ENCODE measurements around the gene KIAA1210. TPM values are rescaled to one million over a fixed set of nuclear protein-coding genes. Genes with fewer than 3 reads are reported as not detected.

Gene KIAA1210
- total and polyA plus RNA-seq, 2 of the 4 experiments (the other 2 are of a cell fraction), result not detected

- Histone ChIP-seq H3K4me3 (ENCODE audit: insufficient read depth, low read depth, low read length) (no peak overlapping the region), H2BK20ac (ENCODE audit: low read depth, low read length) (no peak overlapping the region), H3K27ac (ENCODE audit: insufficient read depth, low read length) (no peak overlapping the region), H3K9ac (ENCODE audit: low read depth, low read length) (no peak overlapping the region), H4K5ac (ENCODE audit: low read depth, low read length) (no peak overlapping the region), H2AFZ (replicated peaks; ENCODE audit: low read length, poor library complexity) (no peak overlapping the region), H3K23ac (ENCODE audit: low read depth, low read length) (no peak overlapping the region), H4K91ac (ENCODE audit: insufficient read depth, low read depth, low read length) (no peak overlapping the region), H3K4me1 (ENCODE audit: control insufficient read depth, insufficient read depth, low read length) (no peaks in the 10 kb centered on the region), H3K36me3 (ENCODE audit: control insufficient read depth, insufficient read depth, low read length) (no peaks in the 10 kb centered on the region), H2BK15ac (ENCODE audit: low read depth, low read length) (no peak overlapping the region), H3K14ac (replicated peaks; ENCODE audit: low read depth, low read length) (no peak overlapping the region), H4K20me1 (ENCODE audit: insufficient read depth, low read length) (no peaks in the 10 kb centered on the region), H2AK9ac (replicated peaks; ENCODE audit: low read depth, low read length, poor library complexity) (no peak overlapping the region), H3K4ac (ENCODE audit: low read depth, low read length) (no peak overlapping the region), H4K8ac (ENCODE audit: low read depth in 2 of 2, low read length in 2 of 2) (no peak overlapping the region), H2BK120ac (ENCODE audit: low read depth, low read length) (no peak overlapping the region), H3K79me1 (ENCODE audit: low read depth in 1 of 2, low read length in 2 of 2) (no peaks in the 10 kb centered on the region), H2AK5ac (ENCODE audit: low read depth, low read length) (no peak overlapping the region), H3K18ac (ENCODE audit: low read depth, low read length) (no peak overlapping the region), H3K9me1 (ENCODE audit: insufficient read depth, low read length) (no peaks in the 10 kb centered on the region), H3K27me3 (ENCODE audit: control insufficient read depth, insufficient read depth, low read length) (no peaks in the 10 kb centered on the region), H3K4me2 (ENCODE audit: low read depth, low read length) (no peak overlapping the region), H3K9me3 (ENCODE audit: control insufficient read depth, insufficient read depth, low read length) (no peaks in the 10 kb centered on the region; the same call in 1 of the 2 replicates), H3K56ac (ENCODE audit: extremely low read depth, insufficient read depth, low read length) (no peak overlapping the region), H2BK5ac (ENCODE audit: low read depth, low read length, poor library complexity, severe bottlenecking) (no peak overlapping the region)
- BruUV-seq (replicated peaks), result no TSS peak
- intact Hi-C loops (cut with micrococcal nuclease) (no loop called here), dilution Hi-C loops (cut with HindIII; ENCODE audit: low sequenced_read_pairs, unreplicated experiment) (no loop called here), in situ Hi-C loops (cut with MboI; ENCODE audit: low sequenced_read_pairs) (no loop called here)
- ChIA-PET CTCF (no interaction called here), POLR2A (ENCODE audit: unreplicated experiment) (no interaction called here)
- ATAC-seq (ENCODE audit: low read depth), result no peak
- no peak for TF ChIP-seq MAFK (IDR thresholded peaks at IDR 0.05; ENCODE audit: low read depth, low read length)
- TF ChIP-seq ELK1 (IDR thresholded peaks at IDR 0.05; ENCODE audit: borderline replicate concordance, low read depth, low read length), result no peak
- TF ChIP-seq RFX5 (IDR thresholded peaks at IDR 0.05; ENCODE audit: low read depth, low read length), result no peak
- TF ChIP-seq MAZ (IDR thresholded peaks at IDR 0.05; ENCODE audit: borderline replicate concordance, low read depth, low read length), result no peak
- TF ChIP-seq MXI1 (IDR thresholded peaks at IDR 0.05; ENCODE audit: borderline replicate concordance, low read depth, low read length), result no peak
- TF ChIP-seq USF2 (IDR thresholded peaks at IDR 0.05; ENCODE audit: low read depth, low read length), result no peak
- TF ChIP-seq SMC3 (IDR thresholded peaks at IDR 0.05; ENCODE audit: low read depth, low read length), result no peak
- TF ChIP-seq CHD1 (IDR thresholded peaks at IDR 0.05; ENCODE audit: low read depth, low read length), result no peak
- no peak for TF ChIP-seq CEBPB (IDR thresholded peaks at IDR 0.05; ENCODE audit: low read depth, low read length)
- TF ChIP-seq NFE2L2 (IDR thresholded peaks at IDR 0.05; ENCODE audit: low read depth, low read length), result no peak
- no peak for TF ChIP-seq RCOR1 (IDR thresholded peaks at IDR 0.05; ENCODE audit: insufficient replicate concordance, low read length)
- TF ChIP-seq CTCF (conservative IDR thresholded peaks at IDR 0.05; ENCODE audit: low read depth, low read length), result no peak
- TF ChIP-seq RAD21 (IDR thresholded peaks at IDR 0.05; ENCODE audit: low read length), result no peak
- TF ChIP-seq FOS (IDR thresholded peaks at IDR 0.05; ENCODE audit: low read depth, low read length), result no peak
- TF ChIP-seq POLR2A (IDR thresholded peaks at IDR 0.05; ENCODE audit: low read depth, low read length), result no peak
- no peak for TF ChIP-seq BHLHE40 (IDR thresholded peaks at IDR 0.05; ENCODE audit: low read depth, low read length)
- no peak for DNase-seq
Measured at GRCh38 chrX:119030990-119031389, 96.6 kb downstream of the KIAA1210 start.

Data from IMR-90 (cell line).